Activated CD4-positive, CD25-positive, alpha-beta regulatory T cell treated with anti-CD3 and anti-CD28 coated beads, Interleukin-2, amount 50 U/mL, for 16 hours (primary cell): Measurements from ENCODE around the gene TMEM190.
A peak's percentile ranks its signal among the peaks of the same experiment; 100 is the strongest.
"Not testable (repeated sequence)": the region's sequence is repeated elsewhere in the genome, so short reads cannot be mapped to it uniquely, and the experiment has no call there.

ENCODE experiments used
- DNase-seq: peaks from one replicate; pipeline ENCODE4 v3.0.0-alpha.2; 2020; ENCODE audit warnings: low read depth, low spot score

The TMEM190 gene

GRCh38 chr19:55376241-55376933 is at the start of gene TMEM190:
TMEM190 (plus strand) TSS chr19:55376826; CDS start chr19:55376854, 28 bp downstream.
- DNase-seq: no peak

- not testable (repeated sequence) for DNase-seq
These were observed 47.8 kb upstream of the TMEM190 start for GRCh38 chr19:55328774-55329318.

- DNase-seq: not testable (repeated sequence)
These were observed 46.8 kb upstream of the TMEM190 start for GRCh38 chr19:55329791-55330190.

GRCh38 chr19:55333870-55334269 is 42.8 kb upstream of the TMEM190 start:
- DNase-seq: no peak

GRCh38 chr19:55336101-55336500 is 40.5 kb upstream of the TMEM190 start:
- DNase-seq: no peak

- DNase-seq: peak; percentile 100
These were observed 37.3 kb upstream of the TMEM190 start, which contains the start of gene KMT5C for GRCh38 chr19:55339105-55339888. KMT5C (plus strand) TSS chr19:55339876; CDS start chr19:55341937, 2,061 bp downstream.

- no peak for DNase-seq
These were observed 36.5 kb upstream of the TMEM190 start for GRCh38 chr19:55339889-55340783.

- no peak for DNase-seq
These were observed 35.9 kb upstream of the TMEM190 start for GRCh38 chr19:55340784-55341147.

- no peak for DNase-seq
These were observed 35.4 kb upstream of the TMEM190 start for GRCh38 chr19:55341171-55341588.

GRCh38 chr19:55341595-55342531 is 34.8 kb upstream of the TMEM190 start:
- no peak for DNase-seq

- DNase-seq: no peak
These were observed 32.2 kb upstream of the TMEM190 start for GRCh38 chr19:55344444-55344843.

GRCh38 chr19:55345101-55345817 is 31.4 kb upstream of the TMEM190 start:
- DNase-seq: no peak

- DNase-seq: no peak
These were observed 30.6 kb upstream of the TMEM190 start for GRCh38 chr19:55345818-55346724.

- DNase-seq: no peak
These were observed 29.7 kb upstream of the TMEM190 start for GRCh38 chr19:55346725-55347441.

- no peak for DNase-seq
These were observed 29.1 kb upstream of the TMEM190 start for GRCh38 chr19:55347442-55348009.

- DNase-seq: no peak
These were observed 28.1 kb upstream of the TMEM190 start for GRCh38 chr19:55348317-55349034.
